Glutamatergic neuron (in vitro differentiated cells): ENCODE measurements around the gene NR4A1. TPM values are rescaled to one million over a fixed set of nuclear protein-coding genes. Genes with fewer than 3 reads are reported as not detected.

Experiments used
- DNase-seq: peaks from one replicate; pipeline ENCODE4 v3.0.0; 2022
- H3K27ac Mint-ChIP-seq: one replicate; pipeline ENCODE4 v1.8.0; 2020; ENCODE audit warnings: mild to moderate bottlenecking, mixed read lengths, inconsistent platforms; ENCODE audit not compliant: unreplicated experiment
- H3K27me3 Mint-ChIP-seq: one replicate; pipeline ENCODE4 v1.8.0; 2020; ENCODE audit warnings: mild to moderate bottlenecking, moderate library complexity, mixed read lengths, inconsistent platforms; ENCODE audit not compliant: unreplicated experiment
- H3K36me3 Mint-ChIP-seq: one replicate; pipeline ENCODE4 v1.8.0; 2020; ENCODE audit warnings: mild to moderate bottlenecking, mixed read lengths, inconsistent platforms; ENCODE audit not compliant: unreplicated experiment
- H3K4me1 Mint-ChIP-seq: one replicate; pipeline ENCODE4 v1.8.0; 2020; ENCODE audit warnings: mild to moderate bottlenecking, low read depth, mixed read lengths, inconsistent platforms; ENCODE audit not compliant: unreplicated experiment
- H3K4me3 Mint-ChIP-seq: one replicate; pipeline ENCODE4 v1.8.0; 2020; ENCODE audit warnings: mild to moderate bottlenecking, mixed read lengths, inconsistent platforms; ENCODE audit not compliant: unreplicated experiment
- H3K9me3 Mint-ChIP-seq: one replicate; pipeline ENCODE4 v1.8.0; 2020; ENCODE audit warnings: mild to moderate bottlenecking, moderate library complexity, mixed read lengths, inconsistent platforms; ENCODE audit not compliant: unreplicated experiment
- CTCF ChIP-seq: fragments of 200-600 bp; sonication (generic); IDR thresholded peaks from one replicate; pipeline ENCODE4 v1.5.0; 2021; ENCODE audit not compliant: partially characterized antibody, unreplicated experiment
- total RNA-seq: library from RNA; stranded (reverse); fragmentation: NEBNext Ultra II Directional; extraction: Animal tissue kit (Norgen Biotek cat#: 25700); gene quantifications from one replicate; pipeline ENCODE4 v1.2.1, GENCODE V29; 2021; ENCODE audit not compliant: unreplicated experiment

Gene NR4A1
- total RNA-seq, 1 donor from 2014 or later: 8.5 TPM

DNA sequence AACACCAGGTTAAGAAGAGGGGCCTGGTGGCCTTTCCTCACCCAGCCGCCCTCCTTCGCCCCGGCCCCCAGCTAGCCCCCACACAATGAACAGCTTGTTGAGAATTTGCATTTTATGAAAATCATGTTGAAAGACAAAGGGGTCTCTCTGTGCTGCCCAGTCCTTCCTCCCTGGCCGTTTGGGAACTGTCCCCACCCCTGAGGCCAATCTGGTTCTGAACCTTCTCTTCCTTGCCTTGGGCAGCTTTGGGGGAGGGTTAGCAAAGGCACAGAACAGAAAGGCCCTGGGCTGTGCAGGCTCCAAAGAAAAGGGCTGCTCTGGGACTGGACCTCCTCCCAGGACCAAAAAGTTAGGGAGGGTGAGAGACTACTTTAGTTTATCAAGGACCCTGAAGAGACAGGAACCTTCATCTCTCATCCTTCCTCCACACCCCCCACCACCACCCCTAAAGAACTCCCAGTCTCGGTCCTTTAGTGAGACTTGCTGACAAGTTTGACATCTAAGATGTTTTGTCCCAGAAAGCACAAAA lies 43.2 kb upstream of the NR4A1 start:
- H3K27me3 Mint-ChIP-seq: peaks cover 5% of the 10 kb centered on the region
- peaks cover 39% of the 10 kb centered on the region for H3K4me1 Mint-ChIP-seq
- TF ChIP-seq CTCF: no peak
- H3K4me3 Mint-ChIP-seq: peak overlapping the region; percentile 71
- peaks cover 10% of the 10 kb centered on the region for H3K9me3 Mint-ChIP-seq
- H3K27ac Mint-ChIP-seq: no peak overlapping the region
- H3K36me3 Mint-ChIP-seq: no peaks in the 10 kb centered on the region
- no peak for DNase-seq

DNA sequence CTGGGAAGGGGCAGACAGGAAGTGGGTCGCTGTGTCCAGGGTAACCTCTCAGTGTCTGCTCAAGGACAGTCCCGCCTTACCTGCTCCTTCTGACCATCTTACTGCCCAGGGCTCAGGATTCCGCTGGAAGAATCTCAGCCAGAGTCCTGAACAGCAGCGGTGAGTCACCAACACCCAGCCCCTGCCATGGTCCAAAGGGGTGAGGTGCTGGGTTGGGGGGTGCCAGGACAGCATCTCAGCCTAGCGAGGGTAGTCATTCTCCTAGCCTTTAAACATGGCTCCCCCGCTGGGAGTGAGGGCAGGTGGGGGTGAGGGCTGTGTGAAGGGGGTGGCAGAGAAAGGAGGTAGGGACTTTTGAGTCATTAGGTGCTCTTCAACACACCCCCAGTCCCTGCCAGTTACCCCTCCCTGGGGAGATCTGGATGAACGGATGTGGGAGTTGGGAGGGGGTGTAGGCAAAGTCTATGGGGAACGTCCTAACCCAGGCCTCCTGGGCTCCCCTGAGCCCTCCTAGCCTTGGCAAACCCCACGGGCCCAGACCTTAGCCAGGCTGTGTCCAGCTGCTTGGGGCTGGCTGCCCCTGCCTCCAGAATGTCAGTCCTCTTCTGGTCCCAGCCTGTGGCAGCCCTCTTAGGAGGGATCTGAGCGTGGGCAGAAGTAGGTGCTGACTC lies 42.0 kb upstream of the NR4A1 start:
- DNase-seq: no peak
- H3K4me3 Mint-ChIP-seq: peak overlapping the region; percentile 9
- no peak overlapping the region for H3K27ac Mint-ChIP-seq
- peaks cover 29% of the 10 kb centered on the region for H3K4me1 Mint-ChIP-seq
- H3K9me3 Mint-ChIP-seq: peaks cover 7% of the 10 kb centered on the region
- H3K36me3 Mint-ChIP-seq: no peaks in the 10 kb centered on the region
- TF ChIP-seq CTCF: no peak
- peaks cover 10% of the 10 kb centered on the region for H3K27me3 Mint-ChIP-seq

- Mint-ChIP-seq H3K27me3 (peaks cover 11% of the 10 kb centered on the region), H3K36me3 (no peaks in the 10 kb centered on the region), H3K9me3 (peaks cover 7% of the 10 kb centered on the region), H3K4me3 (peak overlapping the region; percentile 25), H3K27ac (no peak overlapping the region), H3K4me1 (peaks cover 21% of the 10 kb centered on the region)
- no peak for TF ChIP-seq CTCF
- DNase-seq: peak; percentile 73
Measured at GRCh38 chr12:52010152-52010622, 41.1 kb upstream of the NR4A1 start.

GRCh38 chr12:52010692-52011601 lies 40.3 kb upstream of the NR4A1 start:
- no peak for DNase-seq
- TF ChIP-seq CTCF: no peak
- H3K27ac Mint-ChIP-seq: peak overlapping the region; percentile 55
- H3K9me3 Mint-ChIP-seq: peaks cover 4% of the 10 kb centered on the region
- no peaks in the 10 kb centered on the region for H3K36me3 Mint-ChIP-seq
- H3K4me1 Mint-ChIP-seq: peaks cover 16% of the 10 kb centered on the region
- no peak overlapping the region for H3K4me3 Mint-ChIP-seq
- peaks cover 12% of the 10 kb centered on the region for H3K27me3 Mint-ChIP-seq
